Activated CD4-positive, alpha-beta T cell treated with anti-CD3 and anti-CD28 coated beads, Interleukin-2, Interleukin-4, amounts not matched to agents 100 ng/mL and 50 ng/mL, durations not matched to agents 16 hours and 8 hours (primary cell): ENCODE measurements around the gene PHLPP1.
"Not testable (repeated sequence)": the region's sequence is repeated elsewhere in the genome, so short reads cannot be mapped to it uniquely, and the experiment has no call there.

Source experiments
- DNase-seq: peaks from one replicate; pipeline ENCODE4 v3.0.0-alpha.2; 2020; ENCODE audit warnings: low spot score

Gene PHLPP1

GRCh38 chr18:62894681-62895390 lies 179.5 kb downstream of the PHLPP1 start:
- no peak for DNase-seq

GRCh38 chr18:62897153-62897552 lies 181.8 kb downstream of the PHLPP1 start:
- DNase-seq: no peak

DNA sequence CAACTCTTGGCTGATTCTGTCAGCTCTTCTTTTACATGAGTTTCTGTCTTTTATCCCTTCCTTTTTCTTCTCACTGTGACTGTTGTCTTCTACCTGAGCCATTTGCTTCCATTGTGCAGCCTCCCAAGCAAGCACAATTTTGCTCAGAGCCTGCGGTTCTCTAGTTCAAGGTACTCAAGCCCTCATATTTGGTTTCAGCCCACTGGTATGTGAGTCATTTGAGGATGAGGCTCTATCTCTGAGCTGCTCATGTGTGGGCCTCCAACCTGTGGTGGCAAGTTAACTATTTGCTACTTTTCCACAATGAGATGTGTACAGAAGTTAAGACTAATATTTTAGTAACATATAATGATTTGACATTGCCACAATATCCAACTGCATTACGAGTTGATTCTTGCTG lies 183.0 kb downstream of the PHLPP1 start:
- peak; percentile 58 for DNase-seq

DNA sequence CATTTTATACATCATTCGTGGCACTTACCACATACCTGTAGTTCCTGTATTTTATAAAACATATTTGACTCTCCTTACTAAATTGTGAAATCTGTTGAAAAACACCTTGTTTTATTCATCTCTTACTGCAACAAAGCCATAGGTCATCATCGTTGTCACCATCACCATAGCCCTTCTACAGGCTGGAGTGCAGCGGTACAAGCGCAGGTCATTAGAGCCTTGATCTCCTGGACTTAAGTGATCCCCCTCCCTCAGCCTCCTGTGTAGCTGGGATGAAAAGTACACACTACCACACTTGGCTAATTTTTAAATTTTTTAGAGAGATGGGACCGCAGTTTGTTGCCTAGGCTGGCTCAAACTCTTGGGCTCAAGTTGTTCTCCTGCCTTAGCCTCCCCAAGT lies 184.2 kb downstream of the PHLPP1 start:
- DNase-seq: no peak

- no peak for DNase-seq
Observed at GRCh38 chr18:62900132-62900883, 185.0 kb downstream of the PHLPP1 start.

DNA sequence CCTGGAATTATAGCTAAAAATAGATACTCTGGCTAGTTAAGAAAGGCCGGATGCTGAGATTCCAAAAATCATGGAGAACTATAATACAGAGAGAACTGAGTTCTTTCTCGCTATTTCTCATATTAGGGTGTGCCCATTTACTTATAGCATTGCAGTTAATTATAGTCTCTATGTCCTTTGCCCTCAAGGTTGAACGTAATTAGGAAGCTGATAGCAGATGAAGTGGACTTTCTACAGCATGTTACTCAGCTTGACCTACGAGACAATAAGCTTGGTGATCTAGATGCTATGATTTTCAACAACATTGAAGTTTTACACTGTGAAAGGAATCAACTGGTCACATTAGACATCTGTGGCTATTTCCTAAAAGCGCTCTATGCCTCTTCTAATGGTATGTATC lies 187.4 kb downstream of the PHLPP1 start:
- DNase-seq: no peak

DNA sequence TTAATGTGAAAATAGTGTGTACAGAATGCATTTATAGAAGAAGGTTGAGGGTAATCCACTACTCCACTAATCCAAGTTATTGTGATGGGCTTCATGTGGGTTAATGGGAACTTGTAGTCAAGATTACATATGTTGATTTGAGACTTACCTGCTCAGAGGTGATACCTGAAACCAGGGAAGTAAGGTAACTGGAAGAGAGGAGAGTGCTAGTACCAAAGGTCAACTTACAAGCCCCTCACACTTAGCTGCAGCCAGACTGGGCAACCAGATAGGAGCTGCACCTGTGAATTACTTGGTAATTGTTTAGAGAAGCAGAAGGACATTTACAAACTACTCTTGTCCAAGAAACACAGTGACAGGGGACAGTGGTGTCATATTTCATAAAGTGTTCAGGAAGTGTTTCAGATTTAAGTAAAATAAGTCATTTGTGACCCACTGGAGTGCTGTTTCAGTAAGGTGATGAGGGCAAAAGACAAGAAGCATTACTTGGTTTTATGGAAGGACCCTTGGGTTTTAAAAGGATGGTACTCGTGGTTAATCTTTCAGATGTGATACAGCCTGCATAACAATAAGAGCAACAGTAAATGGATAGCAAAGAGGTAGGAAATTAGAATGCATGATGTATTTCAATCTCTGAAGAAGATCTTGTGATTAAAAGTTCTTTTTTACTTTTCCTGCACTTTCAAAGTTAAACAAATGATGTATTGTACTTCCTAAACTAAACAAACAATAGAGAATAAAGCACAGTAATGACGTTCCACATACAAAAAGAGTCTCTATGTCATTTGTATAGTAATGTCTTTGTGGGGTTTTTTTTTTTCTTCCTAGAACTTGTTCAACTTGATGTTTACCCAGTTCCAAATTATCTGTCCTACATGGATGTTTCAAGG lies 189.3 kb downstream of the PHLPP1 start:
- no peak for DNase-seq

DNA sequence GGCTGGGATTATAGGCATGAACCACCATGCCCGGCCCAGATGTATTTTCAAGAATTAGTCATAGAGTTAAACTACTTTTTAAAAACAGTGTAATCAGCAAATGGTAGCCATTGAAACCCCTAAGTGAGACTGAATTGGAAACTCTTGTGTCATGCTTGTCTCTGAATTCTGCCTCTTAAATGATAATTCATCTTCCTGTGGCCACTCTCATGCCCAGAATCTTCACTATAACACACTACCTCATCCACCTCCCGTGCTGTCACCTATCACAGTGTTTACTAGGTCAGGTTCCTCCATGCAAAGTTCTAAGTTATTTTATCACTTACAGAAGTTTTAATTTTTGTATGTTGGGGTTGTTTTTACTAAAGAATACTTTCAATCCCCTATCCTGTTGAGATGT lies 197.5 kb downstream of the PHLPP1 start:
- no peak for DNase-seq

DNA sequence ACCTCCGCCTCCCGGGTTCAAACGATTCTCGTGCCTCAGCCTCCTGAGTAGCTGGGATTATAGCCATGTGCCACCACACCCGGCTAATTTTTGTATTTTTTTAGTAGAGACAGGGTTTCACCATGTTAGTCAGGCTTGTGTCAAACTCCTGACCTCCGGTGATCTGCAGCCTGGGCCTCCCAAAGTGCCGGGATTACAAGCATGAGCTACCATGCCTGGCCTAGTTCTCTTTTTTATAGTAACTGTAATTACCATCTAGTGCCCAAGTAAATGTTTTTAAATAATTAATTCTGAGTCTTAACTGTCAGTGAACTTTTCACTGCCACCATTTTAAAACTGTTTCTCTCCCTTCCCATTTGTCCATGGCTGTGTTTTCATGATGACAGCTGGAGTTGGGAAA lies 198.5 kb downstream of the PHLPP1 start:
- DNase-seq: not testable (repeated sequence)

GRCh38 chr18:62914871-62915392 lies 199.6 kb downstream of the PHLPP1 start:
- DNase-seq: no peak

DNA sequence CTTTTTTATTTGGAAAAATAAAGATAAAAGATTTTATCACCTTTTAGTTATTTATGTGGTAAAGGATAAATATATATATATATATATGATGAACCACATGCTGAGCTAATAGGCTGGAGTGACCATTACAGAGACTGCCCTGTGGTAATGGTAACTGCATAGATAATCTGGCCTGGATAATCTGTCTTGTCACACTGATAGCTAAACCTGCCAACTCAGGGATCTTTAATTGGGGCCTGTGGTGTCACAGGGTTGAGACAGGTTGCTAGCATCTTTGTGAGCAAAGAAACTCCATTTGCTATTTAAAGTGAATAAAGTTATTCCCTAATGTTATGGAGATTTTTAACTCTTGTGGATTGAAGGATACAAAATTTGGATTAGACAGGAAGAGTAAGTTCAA lies 203.0 kb downstream of the PHLPP1 start:
- DNase-seq: no peak

GRCh38 chr18:62919109-62919838 lies 203.9 kb downstream of the PHLPP1 start:
- DNase-seq: no peak

DNA sequence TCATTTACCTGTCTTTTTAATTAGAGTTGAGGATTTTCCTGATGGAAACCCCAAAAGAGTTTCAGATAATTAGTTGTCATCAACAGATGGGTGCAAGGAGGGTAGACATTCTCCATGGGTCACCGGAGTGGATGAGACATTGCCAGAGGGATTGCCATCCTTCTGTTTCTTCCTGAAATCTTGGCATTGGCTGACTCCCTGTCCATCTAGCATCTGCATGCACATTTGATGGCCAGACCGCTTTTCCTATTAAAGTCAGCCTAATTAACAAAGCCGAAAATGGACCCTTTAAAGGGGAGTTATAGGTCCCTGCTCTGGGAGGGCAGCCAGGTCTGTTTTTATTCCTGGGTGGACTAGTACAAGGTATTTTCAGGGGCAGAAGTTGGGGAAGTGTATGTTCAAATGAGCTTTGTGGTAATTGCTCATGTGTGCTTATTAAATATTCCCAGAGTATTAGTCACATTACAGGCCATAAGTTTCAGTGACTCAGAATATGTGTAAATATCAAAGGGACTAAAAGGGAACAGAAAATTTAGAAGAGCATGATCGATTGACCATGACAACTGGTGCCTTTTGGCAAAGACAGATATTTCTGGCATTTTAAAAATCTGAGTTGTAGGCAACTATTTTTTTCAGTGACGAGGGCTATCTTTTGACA lies 209.8 kb downstream of the PHLPP1 start:
- no peak for DNase-seq

DNA sequence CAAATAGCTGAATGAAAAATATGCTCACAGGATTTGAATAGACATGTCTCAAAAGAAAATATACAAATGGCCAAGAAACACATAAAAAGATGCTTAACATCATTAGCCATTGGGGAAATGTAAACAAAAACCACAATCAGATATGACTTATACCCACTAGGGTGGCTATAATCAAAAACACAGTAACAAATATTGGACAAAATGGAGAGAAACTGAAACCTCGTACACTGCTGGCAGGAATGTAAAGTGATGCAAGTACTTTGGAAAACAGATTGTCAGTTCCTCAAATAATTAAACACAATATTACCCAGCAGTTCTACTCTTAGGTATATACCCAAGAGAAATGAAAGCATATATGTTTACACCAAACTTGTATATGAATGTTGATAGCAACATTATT lies 213.0 kb downstream of the PHLPP1 start:
- no peak for DNase-seq

DNA sequence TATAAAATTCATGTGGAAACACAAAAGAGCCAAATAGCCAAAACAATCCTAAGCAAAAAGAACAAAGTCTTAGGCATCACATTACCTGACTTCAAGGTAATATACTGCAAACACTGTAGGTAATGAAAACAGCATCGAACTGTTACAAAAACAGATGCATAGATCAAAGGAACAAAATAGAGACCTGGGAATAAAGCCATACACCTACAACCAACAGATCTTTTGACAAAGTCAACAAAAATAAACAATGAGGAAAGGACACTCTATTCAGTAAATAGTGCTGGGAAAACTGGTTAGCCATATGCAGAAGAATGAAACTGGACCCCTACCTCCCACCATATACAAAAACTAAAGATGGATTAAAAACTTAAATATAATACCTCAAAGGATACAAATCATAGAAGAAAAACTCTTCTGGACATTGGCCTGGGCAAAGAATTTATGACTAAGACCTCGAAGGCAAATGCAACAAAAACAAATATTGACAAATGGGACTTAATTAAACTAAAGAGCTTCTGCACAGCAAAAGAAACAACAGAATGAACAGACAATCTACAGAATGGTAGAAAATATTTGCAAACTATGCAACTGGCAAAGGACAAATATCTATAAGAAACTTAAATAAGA lies 218.0 kb downstream of the PHLPP1 start:
- no peak for DNase-seq

DNA sequence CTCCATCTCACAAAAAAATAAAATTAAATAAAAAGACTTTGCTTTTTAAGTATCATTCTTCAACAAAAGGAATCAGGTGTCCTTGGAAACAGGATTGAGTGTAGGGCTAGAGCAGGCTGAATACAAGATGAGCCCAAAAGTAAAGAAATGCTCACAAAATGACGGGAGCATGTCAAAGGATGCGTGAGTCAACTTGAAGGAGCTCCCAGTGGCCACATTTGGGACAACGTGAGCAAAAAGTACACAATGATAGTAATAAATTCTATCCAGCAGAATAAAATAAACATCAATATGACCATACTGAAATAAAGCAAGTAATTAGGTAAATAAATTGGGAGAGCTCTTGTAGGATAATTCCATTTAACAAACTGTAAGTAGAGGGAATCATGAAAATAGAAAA lies 220.7 kb downstream of the PHLPP1 start:
- no peak for DNase-seq

- DNase-seq: no peak
Observed at GRCh38 chr18:62937065-62937464, 221.7 kb downstream of the PHLPP1 start.

- DNase-seq: no peak
Observed at GRCh38 chr18:62938006-62938405, 222.7 kb downstream of the PHLPP1 start.

- no peak for DNase-seq
Observed at GRCh38 chr18:62938487-62938886, 223.1 kb downstream of the PHLPP1 start.

GRCh38 chr18:62939433-62939832 lies 224.1 kb downstream of the PHLPP1 start:
- no peak for DNase-seq

GRCh38 chr18:62939926-62940325 lies 224.6 kb downstream of the PHLPP1 start:
- DNase-seq: no peak
